ENCODE results near the gene EPS8L1.

The EPS8L1 gene

GRCh38 chr19:55115446-55116065 lies 39.9 kb downstream of the EPS8L1 start:
- no peak for DNase-seq (ENCODE audit: low read depth)

- DNase-seq (ENCODE audit: low read depth) = peak; percentile 43
These were observed 40.7 kb downstream of the EPS8L1 start for GRCh38 chr19:55116232-55116858.

- no peak for DNase-seq (ENCODE audit: low read depth)
These were observed 41.4 kb downstream of the EPS8L1 start, which contains the start of gene PPP1R12C for GRCh38 chr19:55116859-55117662. Gene PPP1R12C, minus strand, starts transcription at chr19:55117637. Its CDS starts 94 bp downstream, at chr19:55117543.

GRCh38 chr19:55117663-55118391 lies 42.2 kb downstream of the EPS8L1 start:
- DNase-seq (ENCODE audit: low read depth) = peak; percentile 95

GRCh38 chr19:55118401-55118991 lies 42.8 kb downstream of the EPS8L1 start:
- DNase-seq (ENCODE audit: low read depth) = no peak

GRCh38 chr19:55119053-55119452 lies 43.4 kb downstream of the EPS8L1 start:
- no peak for DNase-seq (ENCODE audit: low read depth)

GRCh38 chr19:55131421-55131820 lies 55.8 kb downstream of the EPS8L1 start:
- DNase-seq (ENCODE audit: low read depth) = no peak

GRCh38 chr19:55132453-55133129 lies 56.9 kb downstream of the EPS8L1 start:
- no peak for DNase-seq (ENCODE audit: low read depth)

- no peak for DNase-seq (ENCODE audit: low read depth)
These were observed 58.2 kb downstream of the EPS8L1 start for GRCh38 chr19:55133639-55134444.

GRCh38 chr19:55134736-55135135 lies 59.1 kb downstream of the EPS8L1 start:
- no peak for DNase-seq (ENCODE audit: low read depth)

- no peak for DNase-seq (ENCODE audit: low read depth)
These were observed 60.9 kb downstream of the EPS8L1 start for GRCh38 chr19:55136399-55137102.

Data from activated T-cell treated with anti-CD3 and anti-CD28 coated beads for 48 hours (primary cell).